Neural crest cell (in vitro differentiated cells): ENCODE measurements around the gene DNAH3. TPM values are rescaled to one million over a fixed set of nuclear protein-coding genes. Genes with fewer than 3 reads are reported as not detected.

Source experiments
- DNase-seq: peaks from one replicate; pipeline ENCODE4 v3.0.0; 2021; ENCODE audit warnings: low read depth, mixed read lengths, low spot score
- H3K27ac Mint-ChIP-seq: one replicate; pipeline ENCODE4 v1.8.0; 2021; ENCODE audit warnings: mild to moderate bottlenecking, mixed read lengths; ENCODE audit not compliant: unreplicated experiment
- H3K27me3 Mint-ChIP-seq: 2 replicates; pipeline ENCODE4 v1.8.0; 2021; ENCODE audit warnings: low read depth, mild to moderate bottlenecking, mixed read lengths
- H3K36me3 Mint-ChIP-seq: 2 replicates; pipeline ENCODE4 v1.8.0; 2021; ENCODE audit warnings: low read depth, mild to moderate bottlenecking, mixed read lengths
- H3K4me1 Mint-ChIP-seq: 2 replicates; pipeline ENCODE4 v1.8.0; 2021; ENCODE audit warnings: mixed read lengths
- H3K4me3 Mint-ChIP-seq: one replicate; pipeline ENCODE4 v1.8.0; 2021; ENCODE audit warnings: mild to moderate bottlenecking, mixed read lengths
- H3K9me3 Mint-ChIP-seq: 2 replicates; pipeline ENCODE4 v1.8.0; 2021; ENCODE audit warnings: mixed read lengths
- CTCF ChIP-seq: fragments of 200-600 bp; sonication (generic); conservative IDR thresholded peaks from 2 replicates; pipeline ENCODE4 v1.5.0; 2021; ENCODE audit warnings: antibody characterized with exemption, mild to moderate bottlenecking
- total RNA-seq: library from RNA; stranded (reverse); gene quantifications from 2 replicates; pipeline ENCODE4 v1.2.1, GENCODE V29; 2021

Gene DNAH3
- total RNA-seq, 1 donor from 2014 or later = 0.07 TPM

- H3K27ac Mint-ChIP-seq = no peak overlapping the region
- TF ChIP-seq CTCF = no peak
- H3K4me3 Mint-ChIP-seq = no peak overlapping the region
- H3K36me3 Mint-ChIP-seq = no peaks in the 10 kb centered on the region
- no peak for DNase-seq
- H3K4me1 Mint-ChIP-seq = no peaks in the 10 kb centered on the region
- H3K27me3 Mint-ChIP-seq = peaks cover 44% of the 10 kb centered on the region
- H3K9me3 Mint-ChIP-seq = peaks cover 3% of the 10 kb centered on the region
These were observed 44.2 kb upstream of the DNAH3 start for GRCh38 chr16:21194771-21195301.

DNA sequence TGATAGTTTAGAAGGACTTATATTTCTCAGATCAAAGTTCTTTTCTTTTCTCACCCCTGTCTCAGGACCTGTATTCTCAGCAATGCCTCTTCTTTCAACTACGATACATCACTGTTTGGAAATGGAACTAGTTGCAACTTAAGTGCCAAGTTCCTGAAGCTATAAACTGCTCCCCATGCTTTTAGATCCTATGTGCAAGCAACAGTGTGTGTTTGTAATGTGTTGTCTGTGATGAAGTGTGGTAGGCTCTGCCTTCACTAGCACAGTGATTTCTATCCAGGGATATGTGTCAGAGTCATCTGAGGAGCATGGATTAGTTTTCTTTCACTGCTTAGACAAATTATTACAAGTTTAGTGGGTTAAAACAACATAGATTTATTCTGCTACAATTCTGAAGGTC lies 42.3 kb upstream of the DNAH3 start:
- DNase-seq = no peak
- Mint-ChIP-seq H3K4me3 (no peak overlapping the region), H3K27ac (no peak overlapping the region), H3K9me3 (peaks cover 5% of the 10 kb centered on the region), H3K4me1 (peaks cover 4% of the 10 kb centered on the region), H3K36me3 (no peaks in the 10 kb centered on the region), H3K27me3 (peaks cover 40% of the 10 kb centered on the region)
- no peak for TF ChIP-seq CTCF

DNA sequence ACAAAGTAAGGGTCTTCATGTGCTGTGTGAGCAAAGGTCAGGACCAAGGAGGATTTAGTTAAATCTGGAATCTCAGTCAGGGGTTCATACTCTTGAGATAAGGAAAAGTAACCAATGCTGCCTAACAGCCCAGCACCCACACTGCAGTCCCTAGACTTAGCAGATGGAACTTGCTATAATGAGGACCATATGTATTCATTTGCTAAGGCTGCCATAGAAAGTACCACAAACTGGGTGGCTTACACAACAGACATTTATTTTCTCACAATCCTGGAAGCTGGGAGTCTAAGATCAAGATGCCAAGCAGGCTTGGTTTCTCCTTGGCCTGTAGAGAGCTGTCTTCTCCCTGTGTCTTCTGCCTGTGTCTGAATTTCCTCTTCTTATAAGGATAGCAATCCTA lies 40.0 kb upstream of the DNAH3 start:
- Mint-ChIP-seq H3K27ac (no peak overlapping the region), H3K4me3 (no peak overlapping the region), H3K9me3 (peaks cover 5% of the 10 kb centered on the region), H3K4me1 (peaks cover 15% of the 10 kb centered on the region), H3K27me3 (peaks cover 35% of the 10 kb centered on the region), H3K36me3 (no peaks in the 10 kb centered on the region)
- no peak for DNase-seq
- TF ChIP-seq CTCF = no peak

DNA sequence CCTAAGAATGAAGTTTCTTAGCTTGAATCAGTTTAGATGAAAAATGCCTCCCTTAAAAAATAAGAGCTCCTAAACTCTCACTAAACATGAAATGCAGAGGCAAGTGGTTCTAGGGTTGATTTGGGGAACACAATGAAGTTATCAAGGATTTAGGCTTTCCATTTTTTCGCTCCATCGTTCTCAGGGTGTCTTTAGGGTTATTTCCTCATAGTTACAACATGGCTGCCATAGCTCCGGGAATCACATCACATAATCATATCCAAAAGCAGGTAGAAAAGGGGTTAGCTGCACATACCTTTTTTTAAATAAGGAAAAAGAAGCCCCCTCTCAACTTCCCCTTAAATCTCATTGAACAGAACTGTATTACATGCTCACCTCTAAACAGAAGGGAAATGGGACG lies 39.4 kb upstream of the DNAH3 start:
- H3K9me3 Mint-ChIP-seq = peaks cover 5% of the 10 kb centered on the region

DNA sequence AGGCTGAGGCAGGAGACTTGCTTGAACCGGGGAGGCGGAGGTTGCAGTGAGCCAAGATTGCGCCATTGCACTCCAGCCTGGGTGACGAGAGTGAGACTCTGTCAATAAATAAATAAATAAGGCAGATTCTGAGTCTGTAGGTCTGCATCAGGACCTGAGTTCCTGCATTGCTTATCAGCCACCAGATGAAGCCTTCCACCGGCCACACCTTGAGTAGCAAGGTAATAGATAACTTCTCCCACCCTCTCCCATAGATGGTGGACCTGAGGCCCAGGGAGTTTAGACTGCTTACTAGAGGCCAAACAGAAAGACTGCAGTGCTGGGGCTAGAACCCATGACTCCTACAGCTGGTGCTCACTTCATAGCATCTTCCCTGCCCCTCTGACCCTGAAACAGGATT lies 38.7 kb upstream of the DNAH3 start:
- Mint-ChIP-seq H3K4me1 (peaks cover 15% of the 10 kb centered on the region), H3K9me3 (peaks cover 5% of the 10 kb centered on the region), H3K27me3 (peaks cover 29% of the 10 kb centered on the region), H3K27ac (no peak overlapping the region), H3K36me3 (peaks cover 3% of the 10 kb centered on the region), H3K4me3 (no peak overlapping the region)
- no peak for DNase-seq
- no peak for TF ChIP-seq CTCF

More for the DNA sequence above, 39.4 kb upstream of the DNAH3 start:
- DNase-seq = no peak
- TF ChIP-seq CTCF = no peak
- Mint-ChIP-seq H3K27ac (no peak overlapping the region), H3K4me1 (peaks cover 15% of the 10 kb centered on the region), H3K27me3 (peaks cover 35% of the 10 kb centered on the region), H3K36me3 (no peaks in the 10 kb centered on the region), H3K4me3 (no peak overlapping the region)

- Mint-ChIP-seq H3K36me3 (peaks cover 22% of the 10 kb centered on the region), H3K4me1 (peaks cover 15% of the 10 kb centered on the region), H3K9me3 (peaks cover 13% of the 10 kb centered on the region), H3K27ac (peak overlapping the region; percentile 62), H3K27me3 (peaks cover 16% of the 10 kb centered on the region), H3K4me3 (no peak overlapping the region)
- no peak for DNase-seq
- TF ChIP-seq CTCF = no peak
These were observed 35.7 kb upstream of the DNAH3 start for GRCh38 chr16:21186326-21186691.
